Measurements from ENCODE around the gene CACNA1A.

The CACNA1A gene

GRCh38 chr19:13314761-13315160, 191.5 kb downstream of the CACNA1A start:
- Histone ChIP-seq H3K9ac (ENCODE audit: low read length) (no peak overlapping the region), H3K27ac (ENCODE audit: low read depth, low read length) (no peak overlapping the region), H3K27me3 (ENCODE audit: control insufficient read depth, insufficient read depth, low read length) (no peaks in the 10 kb centered on the region), H3K4me1 (ENCODE audit: control insufficient read depth, insufficient read depth, low read length) (0 out of 2 replicates have a peak, but pooled peaks cover 4% of the 10 kb centered on the region), H3K36me3 (ENCODE audit: control insufficient read depth, insufficient read depth, low read length) (peaks cover 8% of the 10 kb centered on the region; the same call in 1 of the 2 replicates), H3K9me3 (ENCODE audit: control insufficient read depth, insufficient read depth, low read depth, low read length) (peaks cover 10% of the 10 kb centered on the region), H3K4me3 (ENCODE audit: low read depth, low read length) (no peak overlapping the region)

GRCh38 chr19:13313875-13314274, 192.4 kb downstream of the CACNA1A start:
- Histone ChIP-seq H3K4me3 (ENCODE audit: low read depth, low read length) (no peak overlapping the region), H3K4me1 (ENCODE audit: control insufficient read depth, insufficient read depth, low read length) (0 out of 2 replicates have a peak, but pooled peaks cover 4% of the 10 kb centered on the region), H3K9me3 (ENCODE audit: control insufficient read depth, insufficient read depth, low read depth, low read length) (peaks cover 10% of the 10 kb centered on the region), H3K36me3 (ENCODE audit: control insufficient read depth, insufficient read depth, low read length) (peaks cover 8% of the 10 kb centered on the region; the same call in 1 of the 2 replicates), H3K27ac (ENCODE audit: low read depth, low read length) (no peak overlapping the region), H3K9ac (ENCODE audit: low read length) (no peak overlapping the region), H3K27me3 (ENCODE audit: control insufficient read depth, insufficient read depth, low read length) (no peaks in the 10 kb centered on the region)

DNA sequence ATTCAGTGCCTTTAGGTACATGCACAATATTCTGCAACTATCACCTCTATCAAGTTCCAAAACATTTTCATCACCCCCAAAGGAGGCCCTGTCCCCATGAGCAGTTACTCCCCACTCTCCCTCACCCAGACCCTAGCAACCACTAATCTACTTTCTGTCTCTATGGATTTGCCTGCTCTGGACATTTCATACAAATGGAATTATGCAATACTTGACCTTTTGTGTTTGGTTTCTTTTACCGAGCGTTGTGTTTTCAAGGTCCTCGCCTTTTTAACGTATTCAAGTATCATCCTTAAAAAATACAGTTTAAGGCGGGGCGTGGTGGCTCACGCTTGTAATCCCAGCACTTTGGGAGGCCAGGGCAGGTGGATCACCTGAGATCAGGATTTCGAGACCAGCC, 196.4 kb downstream of the CACNA1A start:
- Histone ChIP-seq H3K9ac (ENCODE audit: low read length) (no peak overlapping the region), H3K27me3 (ENCODE audit: control insufficient read depth, insufficient read depth, low read length) (no peaks in the 10 kb centered on the region), H3K9me3 (ENCODE audit: control insufficient read depth, insufficient read depth, low read depth, low read length) (no peaks in the 10 kb centered on the region), H3K4me3 (ENCODE audit: low read depth, low read length) (no peak overlapping the region), H3K36me3 (ENCODE audit: control insufficient read depth, insufficient read depth, low read length) (no peaks in the 10 kb centered on the region; the same call in 1 of the 2 replicates), H3K4me1 (ENCODE audit: control insufficient read depth, insufficient read depth, low read length) (0 out of 2 replicates have a peak, but pooled peaks cover 4% of the 10 kb centered on the region), H3K27ac (ENCODE audit: low read depth, low read length) (no peak overlapping the region)

GRCh38 chr19:13303381-13304129, 202.7 kb downstream of the CACNA1A start:
- Histone ChIP-seq H3K36me3 (ENCODE audit: control insufficient read depth, insufficient read depth, low read length) (no peaks in the 10 kb centered on the region; the same call in 1 of the 2 replicates), H3K4me3 (ENCODE audit: low read depth, low read length) (no peak overlapping the region), H3K4me1 (ENCODE audit: control insufficient read depth, insufficient read depth, low read length) (peaks cover 3% of the 10 kb centered on the region; the same call in 1 of the 2 replicates), H3K27me3 (ENCODE audit: control insufficient read depth, insufficient read depth, low read length) (no peaks in the 10 kb centered on the region), H3K9ac (ENCODE audit: low read length) (no peak overlapping the region), H3K9me3 (ENCODE audit: control insufficient read depth, insufficient read depth, low read depth, low read length) (no peaks in the 10 kb centered on the region), H3K27ac (ENCODE audit: low read depth, low read length) (no peak overlapping the region)

DNA sequence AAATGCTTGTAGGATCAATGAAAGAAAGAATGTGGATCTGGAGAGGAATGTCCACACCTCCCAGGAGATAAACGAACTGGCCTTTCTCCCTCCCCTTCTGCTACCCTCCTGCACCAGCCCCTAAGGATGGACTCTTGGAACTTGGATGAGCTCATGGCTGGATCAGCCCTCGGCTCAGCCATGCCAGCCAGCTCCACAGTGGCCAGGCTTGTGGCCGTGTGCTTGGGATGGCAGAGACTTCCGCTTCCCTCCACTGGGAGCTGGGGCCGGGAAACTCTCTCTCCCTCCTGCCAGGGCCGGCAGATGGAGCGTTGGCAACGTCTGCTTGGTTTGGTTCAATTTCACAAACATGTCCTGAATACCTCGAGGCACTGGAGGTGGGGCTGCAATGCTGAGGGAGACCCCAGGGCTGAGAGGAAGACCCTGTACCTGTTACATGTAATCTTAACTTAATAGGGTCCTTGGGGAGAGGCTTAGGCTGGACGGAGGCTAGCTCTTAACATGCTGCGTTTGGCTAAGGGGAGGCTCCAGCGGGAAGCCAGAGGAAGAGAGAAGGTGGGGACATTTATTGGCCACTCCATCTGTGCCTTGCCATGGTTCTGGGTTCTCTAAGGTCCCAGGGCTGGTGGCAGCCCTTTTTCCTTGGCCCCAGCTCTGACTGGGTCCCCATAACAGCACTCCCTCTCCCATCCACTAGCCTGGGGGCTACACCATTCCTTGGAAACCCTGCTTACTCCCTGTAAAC, 203.6 kb downstream of the CACNA1A start:
- Histone ChIP-seq H3K4me1 (ENCODE audit: control insufficient read depth, insufficient read depth, low read length) (peaks cover 3% of the 10 kb centered on the region; the same call in 1 of the 2 replicates), H3K4me3 (ENCODE audit: low read depth, low read length) (no peak overlapping the region), H3K9me3 (ENCODE audit: control insufficient read depth, insufficient read depth, low read depth, low read length) (no peaks in the 10 kb centered on the region), H3K27me3 (ENCODE audit: control insufficient read depth, insufficient read depth, low read length) (no peaks in the 10 kb centered on the region), H3K27ac (ENCODE audit: low read depth, low read length) (no peak overlapping the region), H3K36me3 (ENCODE audit: control insufficient read depth, insufficient read depth, low read length) (no peaks in the 10 kb centered on the region; the same call in 1 of the 2 replicates), H3K9ac (ENCODE audit: low read length) (no peak overlapping the region)

GRCh38 chr19:13301627-13302334, 204.5 kb downstream of the CACNA1A start:
- H3K9ac ChIP-seq (ENCODE audit: low read length), result no peak overlapping the region

GRCh38 chr19:13300421-13301030, 205.8 kb downstream of the CACNA1A start:
- Histone ChIP-seq H3K27ac (ENCODE audit: low read depth, low read length) (no peak overlapping the region), H3K4me1 (ENCODE audit: control insufficient read depth, insufficient read depth, low read length) (peaks cover 3% of the 10 kb centered on the region; the same call in 1 of the 2 replicates), H3K9me3 (ENCODE audit: control insufficient read depth, insufficient read depth, low read depth, low read length) (no peaks in the 10 kb centered on the region), H3K36me3 (ENCODE audit: control insufficient read depth, insufficient read depth, low read length) (no peaks in the 10 kb centered on the region), H3K4me3 (ENCODE audit: low read depth, low read length) (no peak overlapping the region), H3K9ac (ENCODE audit: low read length) (no peak overlapping the region), H3K27me3 (ENCODE audit: control insufficient read depth, insufficient read depth, low read length) (no peaks in the 10 kb centered on the region)

More at GRCh38 chr19:13301627-13302334, 204.5 kb downstream of the CACNA1A start:
- Histone ChIP-seq H3K4me1 (ENCODE audit: control insufficient read depth, insufficient read depth, low read length) (peaks cover 3% of the 10 kb centered on the region; the same call in 1 of the 2 replicates), H3K27me3 (ENCODE audit: control insufficient read depth, insufficient read depth, low read length) (no peaks in the 10 kb centered on the region), H3K36me3 (ENCODE audit: control insufficient read depth, insufficient read depth, low read length) (no peaks in the 10 kb centered on the region), H3K27ac (ENCODE audit: low read depth, low read length) (no peak overlapping the region), H3K9me3 (ENCODE audit: control insufficient read depth, insufficient read depth, low read depth, low read length) (no peaks in the 10 kb centered on the region), H3K4me3 (ENCODE audit: low read depth, low read length) (no peak overlapping the region)

DNA sequence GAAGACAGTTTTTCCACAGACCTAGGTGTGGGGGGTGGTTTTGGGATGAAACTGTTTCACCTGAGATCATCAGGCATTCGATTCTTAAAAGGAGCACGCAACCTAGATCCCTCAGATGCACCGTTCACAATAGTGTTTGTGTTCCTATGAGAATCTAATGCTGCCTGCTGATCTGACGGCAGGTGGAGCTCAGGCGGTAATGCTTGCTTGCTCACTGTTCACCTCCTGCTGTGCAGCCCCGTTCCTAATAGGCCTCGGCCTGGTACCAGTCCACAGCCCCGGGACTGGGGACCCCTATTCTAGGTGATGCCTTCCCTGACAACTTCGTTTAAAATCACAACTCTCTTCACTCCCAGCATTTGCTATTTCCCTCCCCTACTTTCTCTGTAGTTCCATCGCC, 206.4 kb downstream of the CACNA1A start:
- Histone ChIP-seq H3K9me3 (ENCODE audit: control insufficient read depth, insufficient read depth, low read depth, low read length) (no peaks in the 10 kb centered on the region), H3K36me3 (ENCODE audit: control insufficient read depth, insufficient read depth, low read length) (no peaks in the 10 kb centered on the region), H3K9ac (ENCODE audit: low read length) (no peak overlapping the region), H3K4me1 (ENCODE audit: control insufficient read depth, insufficient read depth, low read length) (peaks cover 3% of the 10 kb centered on the region; the same call in 1 of the 2 replicates), H3K27ac (ENCODE audit: low read depth, low read length) (no peak overlapping the region), H3K4me3 (ENCODE audit: low read depth, low read length) (no peak overlapping the region), H3K27me3 (ENCODE audit: control insufficient read depth, insufficient read depth, low read length) (no peaks in the 10 kb centered on the region)

DNA sequence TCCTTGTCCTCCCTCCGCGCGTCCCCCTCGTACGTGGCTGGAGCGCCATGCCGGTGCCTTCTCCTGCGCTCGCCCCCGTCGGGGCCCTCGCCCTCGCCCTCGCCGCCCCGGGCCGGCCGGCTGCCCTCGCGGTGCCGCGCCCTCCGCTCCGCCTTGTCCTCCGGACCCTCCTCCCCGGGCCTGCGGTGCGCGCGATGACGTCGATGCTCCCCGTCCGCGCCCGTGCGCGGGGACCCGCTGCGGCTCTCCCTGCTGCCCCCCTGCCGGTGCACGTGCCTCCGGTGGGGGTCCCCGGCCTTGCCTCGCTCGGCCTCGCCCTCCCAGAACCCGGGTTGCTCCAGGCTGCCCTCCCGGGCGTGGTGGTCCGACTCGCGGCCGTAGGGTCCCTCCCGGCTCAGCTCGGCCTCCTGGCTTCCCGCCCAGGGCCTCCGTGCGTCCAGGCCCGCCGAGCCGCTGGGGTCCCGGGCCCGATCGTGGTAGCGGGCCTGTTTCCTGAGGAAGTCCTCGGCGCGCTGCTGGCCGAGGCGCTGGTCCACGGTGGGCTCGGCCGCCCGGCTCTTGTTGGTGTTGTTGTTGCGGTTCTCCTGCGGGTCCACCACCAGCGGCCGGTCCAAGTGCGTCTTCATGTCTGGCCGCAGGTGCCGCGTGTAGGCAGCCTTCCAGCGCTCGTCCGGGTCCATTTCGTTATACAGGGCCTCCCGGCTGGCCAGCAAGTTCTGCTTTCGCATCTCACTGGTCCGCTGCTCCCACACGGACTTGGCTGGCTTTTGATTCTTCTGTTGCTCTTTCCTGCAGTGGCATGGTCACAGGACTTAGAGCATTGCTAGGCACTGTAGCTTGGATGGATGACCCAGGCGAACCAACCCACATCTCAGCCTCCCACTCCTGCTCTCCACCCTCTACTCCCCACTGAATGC, 207.5 kb downstream of the CACNA1A start:
- H3K9me3 ChIP-seq (ENCODE audit: control insufficient read depth, insufficient read depth, low read depth, low read length), result no peaks in the 10 kb centered on the region
- no peaks in the 10 kb centered on the region for H3K36me3 ChIP-seq (ENCODE audit: control insufficient read depth, insufficient read depth, low read length)
- no peak overlapping the region for H3K9ac ChIP-seq (ENCODE audit: low read length)
- peaks cover 3% of the 10 kb centered on the region; the same call in 1 of the 2 replicates for H3K4me1 ChIP-seq (ENCODE audit: control insufficient read depth, insufficient read depth, low read length)
- no peak overlapping the region for H3K4me3 ChIP-seq (ENCODE audit: low read depth, low read length)
- no peaks in the 10 kb centered on the region for H3K27me3 ChIP-seq (ENCODE audit: control insufficient read depth, insufficient read depth, low read length)
- H3K27ac ChIP-seq (ENCODE audit: low read depth, low read length), result no peak overlapping the region

DNA sequence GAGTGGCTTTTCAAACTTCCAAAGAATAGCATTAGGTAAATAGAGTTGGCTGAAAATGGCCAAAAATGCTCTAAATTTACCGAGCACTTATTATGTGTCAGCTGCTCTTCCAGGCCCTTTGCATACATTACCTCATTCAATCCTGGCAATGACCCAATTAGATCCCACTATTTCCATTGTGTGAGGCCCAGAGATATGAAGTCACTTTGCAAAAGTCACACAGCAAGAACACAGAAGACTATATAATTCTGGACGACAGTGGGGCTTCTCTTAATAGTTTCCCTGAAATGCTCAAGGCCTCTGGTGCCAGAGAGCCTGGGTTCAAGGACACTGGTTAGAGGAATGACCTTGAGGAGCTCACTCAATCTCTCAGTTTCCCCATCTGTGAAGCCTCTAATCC, 209.3 kb downstream of the CACNA1A start:
- Histone ChIP-seq H3K9ac (ENCODE audit: low read length) (no peak overlapping the region), H3K4me1 (ENCODE audit: control insufficient read depth, insufficient read depth, low read length) (0 out of 2 replicates have a peak, but pooled peaks cover 3% of the 10 kb centered on the region), H3K27ac (ENCODE audit: low read depth, low read length) (no peak overlapping the region), H3K4me3 (ENCODE audit: low read depth, low read length) (no peak overlapping the region), H3K36me3 (ENCODE audit: control insufficient read depth, insufficient read depth, low read length) (no peaks in the 10 kb centered on the region), H3K9me3 (ENCODE audit: control insufficient read depth, insufficient read depth, low read depth, low read length) (no peaks in the 10 kb centered on the region), H3K27me3 (ENCODE audit: control insufficient read depth, insufficient read depth, low read length) (no peaks in the 10 kb centered on the region)

Measured in HUES6 (cell line).